ENCODE data around the gene HECTD4.

DNA sequence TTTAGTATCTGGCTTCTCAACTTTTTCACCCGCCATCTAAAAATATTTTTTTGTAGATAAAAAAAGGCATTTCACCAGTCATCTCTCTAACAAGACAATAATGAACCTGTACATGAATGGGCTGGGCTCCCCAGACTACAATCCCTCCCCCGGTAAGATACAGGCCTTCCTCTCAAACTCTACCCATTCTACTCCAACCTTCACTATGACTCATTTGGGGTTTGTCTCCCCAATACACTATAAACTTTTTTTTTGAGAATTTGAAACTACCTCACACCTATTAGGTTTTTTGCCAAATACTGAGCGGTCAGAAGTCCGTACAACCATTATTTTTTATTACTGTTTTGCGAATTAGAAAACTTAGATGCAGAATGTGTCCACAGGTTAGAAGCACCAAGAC lies 26.4 kb upstream of the HECTD4 start:
- TF ChIP-seq, protein P1, sequence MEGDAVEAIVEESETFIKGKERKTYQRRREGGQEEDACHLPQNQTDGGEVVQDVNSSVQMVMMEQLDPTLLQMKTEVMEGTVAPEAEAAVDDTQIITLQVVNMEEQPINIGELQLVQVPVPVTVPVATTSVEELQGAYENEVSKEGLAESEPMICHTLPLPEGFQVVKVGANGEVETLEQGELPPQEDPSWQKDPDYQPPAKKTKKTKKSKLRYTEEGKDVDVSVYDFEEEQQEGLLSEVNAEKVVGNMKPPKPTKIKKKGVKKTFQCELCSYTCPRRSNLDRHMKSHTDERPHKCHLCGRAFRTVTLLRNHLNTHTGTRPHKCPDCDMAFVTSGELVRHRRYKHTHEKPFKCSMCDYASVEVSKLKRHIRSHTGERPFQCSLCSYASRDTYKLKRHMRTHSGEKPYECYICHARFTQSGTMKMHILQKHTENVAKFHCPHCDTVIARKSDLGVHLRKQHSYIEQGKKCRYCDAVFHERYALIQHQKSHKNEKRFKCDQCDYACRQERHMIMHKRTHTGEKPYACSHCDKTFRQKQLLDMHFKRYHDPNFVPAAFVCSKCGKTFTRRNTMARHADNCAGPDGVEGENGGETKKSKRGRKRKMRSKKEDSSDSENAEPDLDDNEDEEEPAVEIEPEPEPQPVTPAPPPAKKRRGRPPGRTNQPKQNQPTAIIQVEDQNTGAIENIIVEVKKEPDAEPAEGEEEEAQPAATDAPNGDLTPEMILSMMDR (conservative IDR thresholded peaks at IDR 0.05): no peak
- TF ChIP-seq EZH2 (IDR thresholded peaks at IDR 0.05; ENCODE audit: low read depth): no peak

Data from PC-9 (cell line).